DMS53 treated with DMSO at 0.1 percent for 48 hours (cell line): ENCODE results near the gene ZNF500.

ENCODE experiments used
- DNase-seq: peaks from one replicate; lab custom pipeline; 2025; ENCODE audit not compliant: unreplicated experiment; lab: John Stamatoyannopoulos, UW

The ZNF500 gene

GRCh38 chr16:4713663-4714501, 53.1 kb downstream of the ZNF500 start:
- no peak for DNase-seq

- DNase-seq, result no peak
Observed at GRCh38 chr16:4709481-4709880, 57.5 kb downstream of the ZNF500 start.

GRCh38 chr16:4706871-4707270, 60.1 kb downstream of the ZNF500 start:
- no peak for DNase-seq

GRCh38 chr16:4704913-4705312, 62.0 kb downstream of the ZNF500 start:
- DNase-seq, result no peak

GRCh38 chr16:4704491-4704890, 62.5 kb downstream of the ZNF500 start:
- no peak for DNase-seq

GRCh38 chr16:4703906-4704305, 63.1 kb downstream of the ZNF500 start:
- no peak for DNase-seq

GRCh38 chr16:4702466-4702808, 64.5 kb downstream of the ZNF500 start:
- no peak for DNase-seq

GRCh38 chr16:4701791-4702465, 65.0 kb downstream of the ZNF500 start:
- DNase-seq, result no peak

GRCh38 chr16:4700997-4701743, 65.8 kb downstream of the ZNF500 start:
- DNase-seq, result no peak

- DNase-seq, result no peak
Observed at GRCh38 chr16:4700380-4700996, 66.5 kb downstream of the ZNF500 start.

GRCh38 chr16:4699046-4699556, 67.9 kb downstream of the ZNF500 start:
- no peak for DNase-seq

GRCh38 chr16:4698321-4699045, 68.5 kb downstream of the ZNF500 start:
- no peak for DNase-seq
